GM23248 (cell line): ENCODE measurements around the gene CEACAM16. TPM values are rescaled to one million over a fixed set of nuclear protein-coding genes. Genes with fewer than 3 reads are reported as not detected.

Experiments
- DNase-seq: peaks from one replicate; pipeline ENCODE4 v3.0.0-alpha.2; 2015
- H2AFZ ChIP-seq: fragments of 200-600 bp; sonication (generic); 2 replicates; pipeline ENCODE4 v1.6.1; 2016; ENCODE audit warnings: antibody characterized with exemption
- H3F3A ChIP-seq: fragments of 200-600 bp; sonication (generic); 2 replicates; pipeline ENCODE4 v1.6.1; 2016; ENCODE audit warnings: mild to moderate bottlenecking, antibody characterized with exemption, mixed run types; ENCODE audit not compliant: insufficient read depth
- H3K27ac ChIP-seq: fragments of 200-600 bp; sonication (generic); 2 replicates; pipeline ENCODE4 v1.5.1; 2016; ENCODE audit warnings: mild to moderate bottlenecking
- H3K27me3 ChIP-seq: fragments of 200-600 bp; sonication (generic); replicated peaks from 2 replicates; pipeline ENCODE4 v1.6.1; 2016; ENCODE audit warnings: mild to moderate bottlenecking; ENCODE audit not compliant: insufficient read depth
- H3K36me3 ChIP-seq: fragments of 200-600 bp; sonication (generic); 2 replicates; pipeline ENCODE4 v1.6.1; 2016; ENCODE audit warnings: low read depth, mild to moderate bottlenecking
- H3K4me1 ChIP-seq: fragments of 200-600 bp; sonication (generic); 2 replicates; pipeline ENCODE4 v1.6.1; 2016; ENCODE audit warnings: mild to moderate bottlenecking; ENCODE audit not compliant: insufficient read depth
- H3K4me2 ChIP-seq: fragments of 200-600 bp; sonication (generic); one replicate; pipeline ENCODE4 v1.6.1; 2016; ENCODE audit warnings: mild to moderate bottlenecking; ENCODE audit not compliant: unreplicated experiment
- H3K4me3 ChIP-seq: fragments of 200-600 bp; sonication (generic); 2 replicates; pipeline ENCODE4 v1.5.1; 2016; ENCODE audit warnings: mild to moderate bottlenecking
- H3K79me2 ChIP-seq: fragments of 200-600 bp; sonication (generic); 2 replicates; pipeline ENCODE4 v1.6.1; 2016; ENCODE audit warnings: mild to moderate bottlenecking; ENCODE audit not compliant: insufficient read depth
- H3K9ac ChIP-seq: fragments of 200-600 bp; sonication (generic); 2 replicates; pipeline ENCODE4 v1.6.1; 2016; ENCODE audit warnings: mild to moderate bottlenecking
- H3K9me2 ChIP-seq: fragments of 200-600 bp; sonication (generic); 2 replicates; pipeline ENCODE4 v1.6.1; 2016; ENCODE audit warnings: mixed run types, mild to moderate bottlenecking, moderate library complexity; ENCODE audit not compliant: insufficient read depth
- H3K9me3 ChIP-seq: fragments of 200-600 bp; sonication (generic); one replicate; pipeline ENCODE4 v1.6.1; 2017; ENCODE audit warnings: low read depth
- H4K20me1 ChIP-seq: fragments of 200-600 bp; sonication (generic); 2 replicates; pipeline ENCODE4 v1.6.0; 2016; ENCODE audit not compliant: insufficient read depth
- EZH2 ChIP-seq: fragments of 200-600 bp; sonication (generic); IDR thresholded peaks from 2 replicates; pipeline ENCODE4 v1.6.1; 2018; ENCODE audit warnings: antibody characterized with exemption, mild to moderate bottlenecking; ENCODE audit not compliant: insufficient read depth, poor library complexity, severe bottlenecking
- EZH2phosphoT487 ChIP-seq: fragments of 200-600 bp; sonication (generic); IDR thresholded peaks from 2 replicates; pipeline ENCODE4 v1.6.1; 2018; ENCODE audit warnings: antibody characterized with exemption, moderate library complexity, mild to moderate bottlenecking, low read depth; ENCODE audit not compliant: insufficient read depth
- WGBS, 2 experiments: methylation state at CpG; one replicate each; pipeline ENCODE4 v1.1.6; 2015 to 2017; ENCODE audit warnings: low lambda C conversion rate in 2 of 2, low coverage in 1 of 2; ENCODE audit errors: missing lambda C conversion rate in 2 of 2; 5-methylcytosine and 5-hydroxymethylcytosine counted together
- in situ Hi-C: fragments of 300-500 bp; cut with MboI; formaldehyde crosslinking; loops from 2 replicates; pipeline ENCODE4 v1.15.0; 2020
- polyA plus RNA-seq: library from polyadenylated mRNA; unstranded; fragments of >200 nt; fragmentation: Nextera tagmentation; extraction: Ambion mirVana; gene quantifications from 2 replicates; pipeline ENCODE4 v1.2.1, GENCODE V29; 2016
- total RNA-seq: library from RNA; depleted of rRNA; stranded (reverse); fragments of >200 nt; shearing (Covaris generic); gene quantifications from 2 replicates; pipeline ENCODE4 v1.2.3, GENCODE V29; 2014

The CEACAM16 gene
- total and polyA plus RNA-seq, 2 experiments from 2014 or later = not detected

DNA sequence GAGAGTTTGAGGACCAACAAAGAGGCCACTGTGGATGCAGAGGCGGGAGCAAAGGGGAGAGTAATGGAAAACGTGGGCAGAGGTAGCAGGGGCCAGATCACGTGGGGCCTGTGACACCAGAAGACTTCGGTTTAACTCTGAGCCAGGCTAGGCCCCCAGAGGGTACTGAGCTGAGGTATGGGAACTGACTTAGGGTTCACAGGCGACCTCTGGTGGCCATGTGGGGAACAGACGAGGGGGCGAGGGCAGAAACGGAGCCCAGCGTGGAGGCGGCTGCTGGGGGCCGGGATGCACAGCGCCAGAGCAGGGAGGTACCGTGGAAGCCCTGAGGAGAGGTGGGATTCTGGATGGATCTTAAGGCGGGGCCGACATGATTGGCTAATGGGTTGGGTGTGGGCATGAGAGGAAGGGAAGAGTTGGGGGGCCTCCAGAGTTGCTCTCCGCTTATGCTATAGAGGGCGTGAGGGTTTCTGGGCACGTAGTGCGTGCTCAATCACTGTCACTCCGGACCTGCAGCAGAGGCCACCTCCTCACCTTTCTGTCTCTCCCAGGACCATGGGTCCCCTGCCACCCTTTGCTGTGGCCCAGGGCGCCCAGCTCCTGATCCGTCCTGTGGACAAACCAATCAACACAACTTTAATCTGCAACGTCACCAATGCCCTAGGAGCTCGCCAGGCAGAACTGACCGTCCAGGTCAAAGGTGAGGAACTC is 41.6 kb upstream of the CEACAM16 start:
- no peak overlapping the region for H3K27ac ChIP-seq
- H4K20me1 ChIP-seq = no peaks in the 10 kb centered on the region
- peaks cover 1% of the 10 kb centered on the region for H3F3A ChIP-seq
- H3K79me2 ChIP-seq = peaks cover 13% of the 10 kb centered on the region
- no peaks in the 10 kb centered on the region; the same call in 1 of the 2 replicates for H3K4me1 ChIP-seq
- in situ Hi-C loops = loop anchor here (5.0 kb wide), 1 partner anchor 85 kb away; no protein-coding TSS in a partner anchor
- H3K9me3 ChIP-seq = no peaks in the 10 kb centered on the region
- 60 to 64% methylated on average over 25 of the region's 25 CpGs for WGBS, 2 experiments
- H3K27me3 ChIP-seq = no peaks in the 10 kb centered on the region
- no peak for TF ChIP-seq EZH2
- TF ChIP-seq EZH2phosphoT487 = no peak
- H3K36me3 ChIP-seq = peaks cover 78% of the 10 kb centered on the region
- no peak overlapping the region for H3K4me3 ChIP-seq
- DNase-seq = peak; percentile 70
- H3K4me2 ChIP-seq = no peak overlapping the region
- H3K9ac ChIP-seq = no peak overlapping the region
- H2AFZ ChIP-seq = no peak overlapping the region
- H3K9me2 ChIP-seq = no peaks in the 10 kb centered on the region

- Histone ChIP-seq H4K20me1 (no peaks in the 10 kb centered on the region), H3K9me3 (no peaks in the 10 kb centered on the region), H3K36me3 (peaks cover 78% of the 10 kb centered on the region), H3K9ac (no peak overlapping the region), H3K9me2 (no peaks in the 10 kb centered on the region), H3K79me2 (peaks cover 7% of the 10 kb centered on the region; the same call in 1 of the 2 replicates), H3K27ac (no peak overlapping the region), H3K4me3 (no peak overlapping the region), H3K4me2 (no peak overlapping the region), H3K4me1 (no peaks in the 10 kb centered on the region; the same call in 1 of the 2 replicates), H3F3A (peaks cover 10% of the 10 kb centered on the region), H3K27me3 (no peaks in the 10 kb centered on the region), H2AFZ (no peak overlapping the region)
- DNase-seq = peak; percentile 20
- WGBS, 2 experiments = 98 to 100% methylated on average over 3 of the region's 3 CpGs
- in situ Hi-C loops = loop anchor here (5.0 kb wide), 1 partner anchor 86 kb away; no protein-coding TSS in a partner anchor
- TF ChIP-seq EZH2phosphoT487 = no peak
- no peak for TF ChIP-seq EZH2
Observed at GRCh38 chr19:44658069-44658733, 40.8 kb upstream of the CEACAM16 start.

GRCh38 chr19:44660081-44660480 is 38.9 kb upstream of the CEACAM16 start:
- no peaks in the 10 kb centered on the region for H3K9me3 ChIP-seq
- TF ChIP-seq EZH2phosphoT487 (no peak), EZH2 (no peak)
- no peak overlapping the region for H2AFZ ChIP-seq
- no peak overlapping the region for H3K4me3 ChIP-seq
- H3K27me3 ChIP-seq = no peaks in the 10 kb centered on the region
- H4K20me1 ChIP-seq = no peaks in the 10 kb centered on the region
- no peak overlapping the region for H3K9ac ChIP-seq
- H3K9me2 ChIP-seq = no peaks in the 10 kb centered on the region
- no peak overlapping the region for H3K27ac ChIP-seq
- H3F3A ChIP-seq = peaks cover 21% of the 10 kb centered on the region
- WGBS, 2 experiments = 82 to 84% methylated on average over 4 of the region's 4 CpGs
- peaks cover 66% of the 10 kb centered on the region for H3K36me3 ChIP-seq
- DNase-seq = no peak
- no peaks in the 10 kb centered on the region; the same call in 1 of the 2 replicates for H3K4me1 ChIP-seq
- no peaks in the 10 kb centered on the region for H3K79me2 ChIP-seq
- H3K4me2 ChIP-seq = no peak overlapping the region
- in situ Hi-C loops = no loop called here

- H3K4me3 ChIP-seq = no peak overlapping the region
- H3K9ac ChIP-seq = no peak overlapping the region
- no peak overlapping the region for H3K27ac ChIP-seq
- H2AFZ ChIP-seq = no peak overlapping the region
- 94 to 98% methylated on average over 11 of the region's 11 CpGs for WGBS, 2 experiments
- no peaks in the 10 kb centered on the region for H3K27me3 ChIP-seq
- H3K9me2 ChIP-seq = no peaks in the 10 kb centered on the region
- in situ Hi-C loops = no loop called here
- no peaks in the 10 kb centered on the region for H3K79me2 ChIP-seq
- no peaks in the 10 kb centered on the region; the same call in 1 of the 2 replicates for H3K4me1 ChIP-seq
- peaks cover 22% of the 10 kb centered on the region for H3F3A ChIP-seq
- TF ChIP-seq EZH2 (no peak), EZH2phosphoT487 (no peak)
- DNase-seq = no peak
- no peaks in the 10 kb centered on the region for H3K9me3 ChIP-seq
- no peaks in the 10 kb centered on the region for H4K20me1 ChIP-seq
- no peak overlapping the region for H3K4me2 ChIP-seq
- peaks cover 56% of the 10 kb centered on the region for H3K36me3 ChIP-seq
Observed at GRCh38 chr19:44661205-44661604, 37.7 kb upstream of the CEACAM16 start.
